Measurements from ENCODE around the gene ERC2.

DNA sequence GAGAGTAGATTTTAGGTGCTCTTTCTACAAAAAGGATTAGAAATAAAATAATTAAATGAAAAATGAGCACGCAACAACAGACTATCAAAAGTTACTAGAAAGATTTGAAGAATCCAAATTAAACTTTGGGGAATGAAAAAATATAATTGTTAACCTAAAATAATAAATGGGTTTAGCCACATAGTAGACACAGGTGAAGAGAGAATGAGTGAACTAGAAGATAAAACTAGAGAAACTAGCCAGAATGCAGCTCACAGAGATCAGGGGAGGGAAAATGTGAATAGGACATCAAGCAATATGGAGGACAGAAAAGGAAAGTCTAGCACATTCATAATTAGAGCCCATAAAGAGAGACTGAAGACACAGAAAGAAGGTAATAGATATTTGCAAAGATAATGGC lies 670.5 kb downstream of the ERC2 start:
- TF ChIP-seq, protein P1, sequence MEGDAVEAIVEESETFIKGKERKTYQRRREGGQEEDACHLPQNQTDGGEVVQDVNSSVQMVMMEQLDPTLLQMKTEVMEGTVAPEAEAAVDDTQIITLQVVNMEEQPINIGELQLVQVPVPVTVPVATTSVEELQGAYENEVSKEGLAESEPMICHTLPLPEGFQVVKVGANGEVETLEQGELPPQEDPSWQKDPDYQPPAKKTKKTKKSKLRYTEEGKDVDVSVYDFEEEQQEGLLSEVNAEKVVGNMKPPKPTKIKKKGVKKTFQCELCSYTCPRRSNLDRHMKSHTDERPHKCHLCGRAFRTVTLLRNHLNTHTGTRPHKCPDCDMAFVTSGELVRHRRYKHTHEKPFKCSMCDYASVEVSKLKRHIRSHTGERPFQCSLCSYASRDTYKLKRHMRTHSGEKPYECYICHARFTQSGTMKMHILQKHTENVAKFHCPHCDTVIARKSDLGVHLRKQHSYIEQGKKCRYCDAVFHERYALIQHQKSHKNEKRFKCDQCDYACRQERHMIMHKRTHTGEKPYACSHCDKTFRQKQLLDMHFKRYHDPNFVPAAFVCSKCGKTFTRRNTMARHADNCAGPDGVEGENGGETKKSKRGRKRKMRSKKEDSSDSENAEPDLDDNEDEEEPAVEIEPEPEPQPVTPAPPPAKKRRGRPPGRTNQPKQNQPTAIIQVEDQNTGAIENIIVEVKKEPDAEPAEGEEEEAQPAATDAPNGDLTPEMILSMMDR (IDR thresholded peaks at IDR 0.05) = no peak
- no peak for TF ChIP-seq ZFX (IDR thresholded peaks at IDR 0.05; ENCODE audit: borderline replicate concordance)

Data from 22Rv1 (cell line).